Lung (tissue), 12 donors: Measurements from ENCODE around the gene HAP1. TPM values are rescaled to one million over a fixed set of nuclear protein-coding genes. Genes with fewer than 3 reads are reported as not detected.

ENCODE experiments used
- ATAC-seq: fragments of 200-7000 bp; cut with Tn5 transposase; one replicate; pipeline ENCODE4 v1.9.1; 2020; ENCODE audit warnings: moderate number of reproducible peaks; ENCODE audit not compliant: insufficient read depth, low FRiP score
- DNase-seq, 3 donors: peaks; one replicate each; pipeline ENCODE4 v3.0.0-alpha.2; 2013 to 2017
- H3K27ac ChIP-seq, 2 donors: one replicate each; pipeline ENCODE4 v1.5.1; 2013; ENCODE audit warnings: mild to moderate bottlenecking in 2 of 2, moderate library complexity in 2 of 2, control low read depth in 1 of 2, inconsistent platforms in 1 of 2, low read depth in 1 of 2, low read length in 1 of 2
- H3K27me3 ChIP-seq, 3 donors: one replicate each; pipeline ENCODE4 v1.5.1; 2013; ENCODE audit warnings: low read length in 2 of 3; ENCODE audit not compliant: control insufficient read depth in 3 of 3, insufficient read depth in 3 of 3
- H3K36me3 ChIP-seq, 4 donors: one replicate each; pipeline ENCODE4 v1.5.1; 2013; ENCODE audit warnings: low read length in 4 of 4, mild to moderate bottlenecking in 1 of 4, moderate library complexity in 1 of 4; ENCODE audit not compliant: control insufficient read depth in 4 of 4, insufficient read depth in 4 of 4
- H3K4me1 ChIP-seq, 5 donors: one replicate each; pipeline ENCODE4 v1.5.1; 2013; ENCODE audit warnings: low read length in 5 of 5, mild to moderate bottlenecking in 2 of 5, moderate library complexity in 1 of 5; ENCODE audit not compliant: control insufficient read depth in 5 of 5, insufficient read depth in 5 of 5
- H3K4me3 ChIP-seq: one replicate; pipeline ENCODE4 v1.5.1; 2013; ENCODE audit warnings: mild to moderate bottlenecking, control low read depth, moderate library complexity
- H3K9ac ChIP-seq, 2 donors: one replicate each; pipeline ENCODE4 v1.5.1; 2013; ENCODE audit warnings: low read length in 2 of 2, control low read depth in 1 of 2; ENCODE audit not compliant: insufficient read depth in 1 of 2
- H3K9me3 ChIP-seq, 4 donors: one replicate each; pipeline ENCODE4 v1.5.1; 2013; ENCODE audit warnings: low read length in 3 of 4, mild to moderate bottlenecking in 1 of 4, moderate library complexity in 1 of 4; ENCODE audit not compliant: control insufficient read depth in 4 of 4, insufficient read depth in 3 of 4
- CTCF ChIP-seq: IDR thresholded peaks from 2 replicates; pipeline ENCODE4 v1.5.1; 2012; ENCODE audit warnings: mild to moderate bottlenecking; ENCODE audit errors: control extremely low read depth, extremely low read depth
- WGBS, 2 donors: extraction: QIAGEN DNeasy Blood & Tissue Kit; methylation state at CpG; one replicate each; pipeline ENCODE4 v1.1.7; 2013; 5-methylcytosine and 5-hydroxymethylcytosine counted together
- polyA plus RNA-seq, 2 donors: library from polyadenylated mRNA; stranded (reverse); fragments of 200-250 nt; gene quantifications; one replicate each; pipeline ENCODE4 v1.2.1, GENCODE V29; 2013
- total RNA-seq, 2 donors: library from RNA; depleted of rRNA in 1 of 2; stranded (reverse); fragments of >200 nt in 1 of 2; gene quantifications; one replicate each; pipeline ENCODE4 v1.2.1, GENCODE V29; 2014 to 2021
- donor health status: control.
- donor health status: control.
- donor health status: Bipolar disorder and iron deficiency.
- donor health status: healthy.
- donor health status: DM: yes; HTN: yes; CAD: no.

Gene HAP1
- total and polyA plus RNA-seq, 4 donors: 0.07 to 0.57 (median 0.24) TPM

DNA sequence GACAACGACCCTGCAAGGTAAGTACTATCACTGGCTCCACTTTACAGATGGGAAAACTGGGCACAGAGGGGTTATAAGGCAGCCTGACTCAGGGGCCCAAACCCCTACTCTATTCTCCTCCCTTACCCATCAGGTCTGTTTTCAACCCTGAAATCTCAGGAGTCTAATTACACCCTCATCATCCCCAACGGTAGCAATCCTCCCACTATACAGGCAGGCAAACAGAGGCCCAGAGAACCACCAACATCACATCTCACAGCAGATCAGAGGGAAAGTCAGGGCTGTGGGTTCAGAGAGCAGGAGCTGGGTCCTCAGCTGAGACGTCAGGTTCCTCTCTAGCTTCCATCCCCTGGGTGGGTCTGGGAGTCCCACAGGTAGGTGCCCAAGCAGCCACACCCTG lies 35.5 kb upstream of the HAP1 start:
- ATAC-seq (no peak), DNase-seq (no peak)
- H3K27ac ChIP-seq: no peak overlapping the region
- H3K9me3 ChIP-seq: no peaks in the 10 kb centered on the region
- no peak overlapping the region for H3K9ac ChIP-seq
- no peaks in the 10 kb centered on the region for H3K27me3 ChIP-seq
- no peak for TF ChIP-seq CTCF
- WGBS, 2 donors: 80 to 87% methylated on average over 3 of the region's 3 CpGs
- peaks cover 7 to 49% (median 19%) of the 10 kb centered on the region in 4 donors for H3K36me3 ChIP-seq
- no peak overlapping the region for H3K4me3 ChIP-seq
- H3K4me1 ChIP-seq: peaks cover 3 to 28% (median 13%) of the 10 kb centered on the region in 5 donors

GRCh38 chr17:41769346-41769862 lies 35.0 kb upstream of the HAP1 start:
- 90 to 95% methylated on average over 16 of the region's 16 CpGs for WGBS, 2 donors
- Histone ChIP-seq H3K36me3 (peaks cover 13 to 55% (median 23%) of the 10 kb centered on the region in 4 donors), H3K9me3 (no peaks in the 10 kb centered on the region), H3K27me3 (no peaks in the 10 kb centered on the region), H3K27ac (no peak overlapping the region), H3K4me3 (no peak overlapping the region), H3K4me1 (peaks cover 3 to 22% (median 13%) of the 10 kb centered on the region in 5 donors), H3K9ac (no peak overlapping the region)
- ATAC-seq: no peak
- TF ChIP-seq CTCF: no peak
- no peak for DNase-seq

DNA sequence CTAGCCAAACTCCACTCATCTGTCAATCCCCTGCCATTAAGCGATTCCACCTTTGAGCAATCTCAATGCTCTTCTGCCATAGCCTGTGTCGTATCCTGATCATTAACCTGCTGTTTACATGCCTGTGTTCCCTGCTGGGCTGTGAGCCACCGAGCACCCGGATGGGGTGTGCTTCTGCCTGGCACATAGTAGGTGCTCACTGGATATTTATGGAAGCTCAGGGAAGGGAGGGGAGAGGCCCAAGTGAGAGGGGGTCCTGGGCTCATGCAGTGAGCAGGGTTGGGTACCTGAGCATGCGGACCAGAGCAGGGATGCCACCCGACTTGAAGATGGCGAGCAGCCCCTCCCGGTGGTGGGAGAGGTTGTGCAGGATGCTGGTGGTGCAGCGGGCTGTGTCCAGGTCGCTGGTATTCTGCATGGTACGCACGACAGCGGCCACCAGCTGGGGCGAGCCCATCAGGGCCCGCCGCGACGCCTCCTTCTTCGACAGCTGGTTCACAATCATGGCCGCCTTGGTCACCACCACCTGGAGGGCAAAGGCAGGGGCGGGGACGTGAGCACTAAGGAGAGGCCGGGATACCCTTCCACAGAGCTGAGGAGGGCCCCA lies 34.3 kb upstream of the HAP1 start:
- no peak overlapping the region for H3K9ac ChIP-seq
- no peak for ATAC-seq
- no peak overlapping the region for H3K4me3 ChIP-seq
- 94 to 97% methylated on average over 22 to 23 of the region's 23 CpGs for WGBS, 2 donors
- no peaks in the 10 kb centered on the region for H3K9me3 ChIP-seq
- H3K36me3 ChIP-seq: peaks cover 13 to 57% (median 26%) of the 10 kb centered on the region in 4 donors
- DNase-seq: no peak
- no peaks in the 10 kb centered on the region for H3K27me3 ChIP-seq
- TF ChIP-seq CTCF: no peak
- no peak overlapping the region for H3K27ac ChIP-seq
- H3K4me1 ChIP-seq: peaks cover 3 to 18% (median 12%) of the 10 kb centered on the region in 5 donors
